GM23338 (cell line): ENCODE results near the gene VSTM2L. TPM values are rescaled to one million over a fixed set of nuclear protein-coding genes. Genes with fewer than 3 reads are reported as not detected.

ENCODE experiments used
- ATAC-seq: fragments of 200-7000 bp; cut with Tn5 transposase; 3 replicates; pipeline ENCODE4 v1.9.1; 2020
- DNase-seq: peaks from one replicate; pipeline ENCODE4 v3.0.0-alpha.2; 2015; ENCODE audit warnings: low spot score
- H2AFZ ChIP-seq: fragments of 200-600 bp; sonication (generic); 2 replicates; pipeline ENCODE4 v1.8.0; 2016; ENCODE audit warnings: antibody characterized with exemption, mild to moderate bottlenecking, moderate library complexity
- H3F3A ChIP-seq: fragments of 200-600 bp; sonication (generic); replicated peaks from 2 replicates; pipeline ENCODE4 v1.8.0; 2017; ENCODE audit warnings: antibody characterized with exemption, mixed run types, low read depth
- H3K27ac ChIP-seq: fragments of 200-600 bp; sonication (generic); 2 replicates; pipeline ENCODE4 v1.6.1; 2016; ENCODE audit warnings: low read depth
- H3K27me3 ChIP-seq: fragments of 200-600 bp; sonication (generic); 2 replicates; pipeline ENCODE4 v1.8.0; 2016; ENCODE audit warnings: mild to moderate bottlenecking, mixed run types, moderate library complexity; ENCODE audit not compliant: insufficient read depth
- H3K36me3 ChIP-seq: fragments of 200-600 bp; sonication (generic); 2 replicates; pipeline ENCODE4 v1.8.0; 2016; ENCODE audit warnings: mild to moderate bottlenecking; ENCODE audit not compliant: insufficient read depth
- H3K4me1 ChIP-seq: fragments of 200-600 bp; sonication (generic); 2 replicates; pipeline ENCODE4 v1.8.0; 2016; ENCODE audit warnings: mild to moderate bottlenecking, moderate library complexity; ENCODE audit not compliant: insufficient read depth
- H3K4me2 ChIP-seq: fragments of 200-600 bp; sonication (generic); 2 replicates; pipeline ENCODE4 v1.7.1; 2017; ENCODE audit warnings: mixed run types
- H3K4me3 ChIP-seq: fragments of 200-600 bp; sonication (generic); 2 replicates; pipeline ENCODE4 v1.6.1; 2016; ENCODE audit warnings: mixed run types
- H3K79me2 ChIP-seq: fragments of 200-600 bp; sonication (generic); replicated peaks from 2 replicates; pipeline ENCODE4 v1.8.0; 2017; ENCODE audit warnings: mild to moderate bottlenecking; ENCODE audit not compliant: insufficient read depth
- H3K9me2 ChIP-seq: fragments of 200-600 bp; sonication (generic); 2 replicates; pipeline ENCODE4 v1.8.0; 2017; ENCODE audit not compliant: insufficient read depth
- H4K20me1 ChIP-seq: fragments of 200-600 bp; sonication (generic); replicated peaks from 2 replicates; pipeline ENCODE4 v1.8.0; 2017; ENCODE audit warnings: mild to moderate bottlenecking; ENCODE audit not compliant: insufficient read depth
- H3K27ac Mint-ChIP-seq: 2 replicates; pipeline ENCODE4 v1.8.0; 2020; ENCODE audit warnings: inconsistent platforms, mild to moderate bottlenecking, moderate library complexity, mixed read lengths
- H3K27me3 Mint-ChIP-seq: 3 replicates; pipeline ENCODE4 v1.8.0; 2022; ENCODE audit warnings: low read depth, mild to moderate bottlenecking, moderate library complexity, mixed read lengths, inconsistent platforms; ENCODE audit not compliant: insufficient read depth, poor library complexity
- H3K36me3 Mint-ChIP-seq: 3 replicates; pipeline ENCODE4 v1.8.0; 2021; ENCODE audit warnings: low read depth, mild to moderate bottlenecking, inconsistent platforms, moderate library complexity, mixed read lengths
- H3K4me1 Mint-ChIP-seq: 3 replicates; pipeline ENCODE4 v1.8.0; 2020; ENCODE audit warnings: mild to moderate bottlenecking, inconsistent platforms, mixed read lengths
- H3K4me3 Mint-ChIP-seq: 3 replicates; pipeline ENCODE4 v1.8.0; 2021; ENCODE audit warnings: moderate library complexity, mild to moderate bottlenecking, inconsistent platforms, mixed read lengths
- H3K9me3 Mint-ChIP-seq: 3 replicates; pipeline ENCODE4 v1.8.0; 2020; ENCODE audit warnings: moderate library complexity, mild to moderate bottlenecking, inconsistent platforms, mixed read lengths
- CREB1 ChIP-seq: fragments of 250-450 bp; sonication (Bioruptor Pico); IDR thresholded peaks from 2 replicates; pipeline ENCODE4 v1.5.0; 2020; ENCODE audit warnings: low read depth, mild to moderate bottlenecking, moderate library complexity
- CTCF ChIP-seq, 2 experiments: fragments of 200-600 bp in 1 of 2; sonication (generic) in 1 of 2; conservative IDR thresholded peaks; 2 replicates each; pipeline versions ENCODE4 v1.5.1 to v1.6.1; 2016 to 2017; ENCODE audit warnings: antibody characterized with exemption in 2 of 2, low read depth in 2 of 2, mild to moderate bottlenecking in 2 of 2, moderate library complexity in 1 of 2
- ETS1 ChIP-seq: IDR thresholded peaks from 2 replicates; pipeline ENCODE4 v1.6.1; 2016; ENCODE audit warnings: antibody characterized with exemption
- EZH2 ChIP-seq: fragments of 200-600 bp; sonication (generic); IDR thresholded peaks from one replicate; pipeline ENCODE4 v1.8.0; 2017; ENCODE audit warnings: antibody characterized with exemption, mild to moderate bottlenecking, low read depth; ENCODE audit not compliant: unreplicated experiment
- EZH2phosphoT487 ChIP-seq: fragments of 200-600 bp; sonication (generic); IDR thresholded peaks from one replicate; pipeline ENCODE4 v1.8.1; 2018; ENCODE audit warnings: antibody characterized with exemption; ENCODE audit not compliant: unreplicated experiment
- JUNB ChIP-seq: IDR thresholded peaks from one replicate; pipeline ENCODE4 v1.6.1; 2016; ENCODE audit warnings: antibody characterized with exemption; ENCODE audit not compliant: unreplicated experiment
- NANOG ChIP-seq: IDR thresholded peaks from 2 replicates; pipeline ENCODE4 v1.6.1; 2016; ENCODE audit warnings: antibody characterized with exemption, borderline replicate concordance
- REST ChIP-seq: IDR thresholded peaks from one replicate; pipeline ENCODE4 v1.6.1; 2018; ENCODE audit warnings: antibody characterized with exemption; ENCODE audit not compliant: unreplicated experiment
- STAT1 ChIP-seq: IDR thresholded peaks from one replicate; pipeline ENCODE4 v1.6.1; 2016; ENCODE audit warnings: antibody characterized with exemption; ENCODE audit not compliant: unreplicated experiment
- ZNF114 ChIP-seq: fragments of 250-450 bp; sonication (Bioruptor Pico); IDR thresholded peaks from 2 replicates; pipeline ENCODE4 v1.5.0; 2020; ENCODE audit warnings: mild to moderate bottlenecking, moderate library complexity
- ZNF331 ChIP-seq: fragments of 250-450 bp; sonication (Bioruptor Pico); IDR thresholded peaks from 2 replicates; pipeline ENCODE4 v1.5.0; 2020; ENCODE audit warnings: low read depth, mild to moderate bottlenecking, moderate library complexity
- polyA plus RNA-seq: library from polyadenylated mRNA; unstranded; fragments of >200 nt; fragmentation: Nextera tagmentation; extraction: Ambion mirVana; gene quantifications from 2 replicates; pipeline ENCODE4 v1.2.1, GENCODE V29; 2016
- total RNA-seq: library from RNA; depleted of rRNA; stranded (reverse); fragments of >200 nt; shearing (Covaris generic); gene quantifications from 2 replicates; pipeline ENCODE4 v1.2.3, GENCODE V29; 2014

VSTM2L gene
- total and polyA plus RNA-seq, 2 experiments from 2014 or later: 0.60 to 1.9 TPM

GRCh38 chr20:37935435-37935834, 32.5 kb downstream of the VSTM2L start (continued):
- TF ChIP-seq REST: no peak
- TF ChIP-seq ETS1: no peak
- TF ChIP-seq ZNF114 (CRISPR knock-in tag): no peak
- TF ChIP-seq STAT1: no peak
- no peak for TF ChIP-seq NANOG
- TF ChIP-seq CREB1: no peak
- no peak for TF ChIP-seq EZH2
- no peak for TF ChIP-seq EZH2phosphoT487

- H3K4me2 ChIP-seq: no peak overlapping the region
- no peaks in the 10 kb centered on the region for H3K36me3 ChIP-seq
- DNase-seq (no peak), ATAC-seq (no peak)
- H3K27ac Mint-ChIP-seq: no peak overlapping the region
- H3K9me3 Mint-ChIP-seq: no peaks in the 10 kb centered on the region
- H3K4me1 ChIP-seq: peaks cover 15% of the 10 kb centered on the region; the same call in 1 of the 2 replicates
- H3K79me2 ChIP-seq: no peaks in the 10 kb centered on the region
- no peaks in the 10 kb centered on the region for H4K20me1 ChIP-seq
- H3K4me1 Mint-ChIP-seq: peaks cover 30% of the 10 kb centered on the region
- H3K27me3 ChIP-seq: no peaks in the 10 kb centered on the region
- H3F3A ChIP-seq: no peaks in the 10 kb centered on the region
- no peak overlapping the region for H3K4me3 Mint-ChIP-seq
- no peaks in the 10 kb centered on the region; the same call in 2 of the 3 replicates for H3K36me3 Mint-ChIP-seq
- no peak overlapping the region for H3K4me3 ChIP-seq
- peaks cover 14% of the 10 kb centered on the region for H3K27me3 Mint-ChIP-seq
- no peak overlapping the region for H3K27ac ChIP-seq
- no peak overlapping the region for H2AFZ ChIP-seq
- H3K9me2 ChIP-seq: no peaks in the 10 kb centered on the region
- no peak for TF ChIP-seq REST
- no peak for TF ChIP-seq ETS1
- TF ChIP-seq JUNB: no peak
- TF ChIP-seq CTCF (conservative IDR thresholded peaks at IDR 0.05; ENCODE audit: low read depth in 2 of 2): no peak
- TF ChIP-seq NANOG: no peak
- TF ChIP-seq ZNF331 (CRISPR knock-in tag): no peak
These were observed 33.1 kb downstream of the VSTM2L start for GRCh38 chr20:37936041-37936440.
